GM18511 (cell line): ENCODE results near the gene GCN1.
A peak's percentile ranks its signal among the peaks of the same experiment; 100 is the strongest.

ENCODE experiments used
- ATAC-seq: cut with Tn5 transposase; IDR thresholded peaks from one replicate; pipeline ENCODE4 v1.9.1; 2021; ENCODE audit warnings: mild to moderate bottlenecking, moderate library complexity; ENCODE audit not compliant: unreplicated experiment

Gene GCN1

DNA sequence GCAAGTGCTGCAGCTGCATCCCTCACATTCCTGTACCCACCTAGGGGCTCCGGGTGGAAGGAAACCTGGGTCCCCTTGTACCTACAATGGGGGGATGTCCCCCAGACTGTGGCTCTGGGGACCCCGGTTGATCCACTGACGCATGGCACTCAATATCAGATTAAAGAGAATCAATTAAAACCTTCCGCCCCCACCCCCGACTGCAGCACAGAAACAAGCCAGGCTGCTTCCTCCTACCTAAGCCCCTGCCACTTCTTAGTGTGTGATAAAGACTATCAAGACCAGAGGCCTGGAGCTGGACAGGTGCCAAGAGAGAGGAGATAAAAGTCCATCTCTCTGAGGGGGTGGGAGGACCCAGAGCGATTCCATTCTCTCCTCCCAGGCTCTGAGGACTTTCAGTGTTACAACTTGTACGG, 34.6 kb upstream of the GCN1 start:
- no peak for ATAC-seq

DNA sequence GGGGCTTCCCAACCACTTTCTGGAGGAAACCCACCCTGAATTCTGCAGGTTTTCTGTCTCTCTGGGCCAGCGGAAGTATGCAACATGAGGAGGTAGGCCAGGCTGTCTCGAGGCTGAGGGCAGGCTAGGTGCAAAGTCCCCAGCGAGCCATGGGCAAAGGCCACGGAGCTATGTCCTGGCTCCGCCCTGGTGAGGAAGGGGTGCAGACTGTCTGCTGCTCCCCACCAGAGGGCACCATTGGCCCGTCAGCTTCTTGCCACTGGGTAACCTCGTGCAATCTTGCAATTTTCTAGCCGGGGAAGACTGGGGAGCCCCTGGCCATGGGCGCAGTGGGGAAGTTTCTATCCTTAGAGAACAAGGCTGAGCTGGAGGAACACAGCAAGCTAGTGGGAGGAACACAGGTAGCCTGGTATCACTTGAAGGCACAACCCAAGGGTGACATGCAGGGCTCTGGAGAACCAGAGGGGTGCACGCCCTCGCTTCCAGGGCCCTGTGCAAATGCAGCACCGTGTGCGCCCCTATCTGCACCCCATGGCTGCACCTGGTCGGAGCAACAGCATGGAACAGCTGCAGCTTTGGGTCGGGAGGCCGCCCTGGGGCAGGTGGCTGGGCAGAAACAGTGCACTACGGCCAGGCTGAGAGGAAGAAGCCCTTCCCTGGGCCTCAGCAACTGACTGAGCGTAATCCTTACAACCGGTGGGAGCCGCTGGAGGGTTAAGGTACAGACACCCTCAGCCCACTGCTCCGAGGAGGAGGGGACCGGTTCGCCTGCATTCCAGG, 34.0 kb upstream of the GCN1 start:
- ATAC-seq: peak; percentile 83

DNA sequence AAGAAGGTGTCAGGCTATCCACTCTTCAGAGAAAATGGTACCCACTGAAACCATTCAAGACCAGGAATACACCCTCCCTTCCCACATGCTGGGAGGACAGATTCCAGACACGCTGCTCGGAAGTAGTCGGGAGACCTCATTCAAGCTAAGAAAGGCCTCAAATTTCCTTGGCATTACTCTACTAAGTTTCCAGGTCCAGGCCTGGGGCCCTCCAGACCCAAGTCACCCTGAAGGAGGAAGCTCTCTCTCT, 33.5 kb upstream of the GCN1 start:
- ATAC-seq: no peak

DNA sequence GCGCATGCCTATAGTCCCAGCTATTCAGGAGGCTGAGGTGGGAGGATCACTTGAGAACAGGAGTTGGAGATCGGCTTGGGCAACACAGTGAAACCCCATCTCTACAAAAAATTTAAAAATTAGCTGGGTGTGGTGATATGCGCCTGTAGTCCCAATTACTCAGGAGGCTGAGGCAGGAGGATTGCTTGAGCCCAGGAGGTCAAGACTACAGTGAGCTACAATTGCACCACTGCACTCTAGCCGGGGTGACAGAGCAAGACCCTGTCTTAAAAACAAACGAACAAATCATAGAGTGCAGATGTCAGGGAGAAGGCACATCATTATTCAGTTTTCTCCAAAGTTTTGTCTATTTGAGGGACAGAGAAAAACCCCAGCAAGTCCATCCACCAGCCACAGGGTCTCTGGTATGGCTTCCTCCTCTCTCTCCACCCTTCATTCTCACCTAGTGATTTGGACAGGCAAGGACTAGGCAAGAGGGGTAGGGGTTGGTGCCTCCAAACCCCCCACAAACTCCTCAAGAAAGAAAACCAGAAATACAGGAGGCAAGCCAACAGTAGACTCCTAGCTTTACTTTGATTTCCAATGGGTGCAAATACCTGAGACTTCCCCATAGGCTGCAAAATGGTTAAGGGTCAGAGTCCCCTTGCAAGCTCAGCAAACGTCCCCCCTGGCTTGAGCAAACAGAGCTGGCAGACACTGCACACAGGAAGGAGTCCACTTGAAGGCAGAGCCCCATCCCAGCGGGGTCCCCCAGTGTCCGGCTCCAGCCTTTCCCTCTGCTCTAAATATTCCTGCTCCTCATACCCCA, 32.9 kb upstream of the GCN1 start:
- no peak for ATAC-seq

GRCh38 chr12:120225852-120226640, 31.5 kb upstream of the GCN1 start:
- ATAC-seq: no peak

DNA sequence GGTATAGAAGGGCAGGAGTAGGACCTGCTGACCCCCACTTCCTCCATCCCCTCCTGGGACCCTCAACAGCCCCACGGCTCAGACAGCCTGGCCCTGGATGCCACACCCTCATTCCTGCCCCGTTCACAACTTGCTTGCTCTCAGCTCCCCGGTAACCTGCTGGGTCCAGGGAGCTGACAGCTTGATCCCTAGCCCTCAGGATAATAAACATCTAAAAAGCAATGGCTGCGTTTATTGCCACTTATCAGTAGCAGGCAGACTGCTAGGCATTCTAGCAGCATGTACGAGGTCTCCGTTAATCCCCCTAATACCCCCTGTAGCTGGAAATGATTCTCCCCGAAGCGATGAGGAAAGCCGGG, 30.7 kb upstream of the GCN1 start:
- ATAC-seq: no peak

DNA sequence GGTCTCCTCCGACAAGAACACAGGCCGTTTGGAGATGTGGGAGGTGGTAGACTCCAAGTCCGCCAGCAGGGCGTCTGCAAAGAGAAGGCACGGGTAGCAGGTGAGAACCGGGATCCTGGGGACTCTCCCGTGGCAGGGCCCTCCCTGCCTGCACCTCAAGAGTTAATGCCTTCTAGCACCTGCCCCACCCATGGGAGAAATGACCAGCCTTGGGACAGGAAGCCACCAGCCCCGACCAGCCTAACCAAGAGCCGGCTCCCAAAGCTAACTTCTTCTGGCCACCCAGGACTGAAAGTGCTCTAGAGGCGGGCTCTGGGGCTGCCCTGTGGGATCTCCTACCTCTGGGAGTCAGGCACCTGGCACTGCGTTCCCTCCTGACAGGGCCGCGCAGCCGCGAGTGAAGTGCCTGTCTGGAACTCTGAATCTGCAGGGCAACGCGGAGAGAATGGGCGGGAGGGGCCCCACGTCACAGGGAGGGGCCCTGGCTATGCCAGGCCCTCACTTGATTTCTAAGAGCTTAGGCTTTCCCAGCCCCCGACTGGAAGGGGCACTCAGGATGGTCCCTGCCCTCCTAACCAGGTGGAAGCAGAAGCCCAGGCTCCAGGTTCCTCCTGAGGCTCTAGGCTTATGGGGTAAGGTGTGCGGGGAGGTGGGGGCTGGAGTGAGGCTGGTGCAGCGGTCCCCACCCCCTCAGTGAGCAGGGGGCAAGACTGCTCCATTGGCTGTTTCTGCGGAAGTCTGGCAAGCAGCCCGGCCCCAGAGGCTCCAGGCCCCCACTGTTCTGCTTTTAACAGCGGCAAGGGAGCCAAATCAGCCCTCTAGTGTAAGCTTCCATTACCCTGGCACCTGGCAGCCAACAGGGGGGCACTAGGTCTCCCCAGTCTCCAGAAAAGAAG, 30.0 kb upstream of the GCN1 start:
- no peak for ATAC-seq

DNA sequence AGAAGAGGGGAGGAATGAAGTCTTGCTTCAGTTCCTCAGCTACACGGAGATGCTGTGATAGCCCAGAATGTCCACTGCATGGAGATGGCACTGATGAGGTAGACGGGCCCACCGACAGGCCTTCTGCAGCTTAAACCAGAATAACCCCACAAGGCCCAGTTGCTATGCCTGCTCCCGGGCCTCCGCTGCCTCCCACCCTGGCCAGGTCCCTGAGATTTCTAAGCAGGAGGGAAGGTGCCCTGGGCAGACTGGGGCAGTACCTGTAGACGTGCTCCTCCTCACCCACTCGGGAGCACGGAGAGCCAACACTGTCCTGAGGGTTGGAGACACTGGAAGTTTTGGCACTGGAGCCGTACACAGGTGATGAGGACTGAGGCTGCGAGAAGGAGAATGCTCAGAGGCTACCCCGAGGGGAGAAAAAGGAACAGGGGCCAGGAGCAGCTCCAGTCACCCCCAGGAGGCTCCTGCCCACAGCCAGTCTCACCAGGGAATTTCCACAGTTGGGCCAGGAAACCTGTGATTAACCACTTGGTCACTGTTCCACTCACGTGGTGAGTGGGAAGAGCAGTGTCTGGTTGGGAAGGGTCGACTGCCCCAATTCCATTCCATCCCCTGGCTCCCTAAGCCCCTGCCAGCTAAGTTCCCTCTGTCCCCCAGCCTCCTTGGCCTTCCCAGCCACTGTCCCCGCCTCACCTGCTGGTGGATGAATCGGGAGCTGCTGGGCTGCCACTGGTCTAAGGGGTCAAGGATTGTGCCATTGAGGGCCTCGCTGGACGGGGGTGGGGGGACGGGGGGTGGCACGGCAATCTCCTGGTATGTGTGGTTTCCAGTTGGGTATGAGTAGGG, 29.2 kb upstream of the GCN1 start:
- no peak for ATAC-seq

- no peak for ATAC-seq
These were observed 27.8 kb upstream of the GCN1 start for GRCh38 chr12:120222288-120222832.

DNA sequence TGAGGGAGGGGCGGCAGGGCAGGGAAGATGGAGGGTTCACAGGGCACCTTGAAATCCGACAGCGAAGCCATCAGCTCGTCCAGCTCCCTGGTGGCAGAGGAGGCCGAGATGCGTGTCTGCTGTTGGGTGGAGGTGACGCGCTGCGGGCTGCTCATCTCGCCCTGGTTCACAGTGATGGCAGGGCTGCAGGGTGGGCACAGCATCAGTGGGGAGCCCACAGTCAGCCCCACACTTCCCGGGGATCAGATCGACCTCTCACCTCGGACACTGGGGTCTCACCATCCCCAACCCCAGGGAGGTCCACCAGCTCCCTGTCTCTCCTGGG, 27.0 kb upstream of the GCN1 start:
- no peak for ATAC-seq

DNA sequence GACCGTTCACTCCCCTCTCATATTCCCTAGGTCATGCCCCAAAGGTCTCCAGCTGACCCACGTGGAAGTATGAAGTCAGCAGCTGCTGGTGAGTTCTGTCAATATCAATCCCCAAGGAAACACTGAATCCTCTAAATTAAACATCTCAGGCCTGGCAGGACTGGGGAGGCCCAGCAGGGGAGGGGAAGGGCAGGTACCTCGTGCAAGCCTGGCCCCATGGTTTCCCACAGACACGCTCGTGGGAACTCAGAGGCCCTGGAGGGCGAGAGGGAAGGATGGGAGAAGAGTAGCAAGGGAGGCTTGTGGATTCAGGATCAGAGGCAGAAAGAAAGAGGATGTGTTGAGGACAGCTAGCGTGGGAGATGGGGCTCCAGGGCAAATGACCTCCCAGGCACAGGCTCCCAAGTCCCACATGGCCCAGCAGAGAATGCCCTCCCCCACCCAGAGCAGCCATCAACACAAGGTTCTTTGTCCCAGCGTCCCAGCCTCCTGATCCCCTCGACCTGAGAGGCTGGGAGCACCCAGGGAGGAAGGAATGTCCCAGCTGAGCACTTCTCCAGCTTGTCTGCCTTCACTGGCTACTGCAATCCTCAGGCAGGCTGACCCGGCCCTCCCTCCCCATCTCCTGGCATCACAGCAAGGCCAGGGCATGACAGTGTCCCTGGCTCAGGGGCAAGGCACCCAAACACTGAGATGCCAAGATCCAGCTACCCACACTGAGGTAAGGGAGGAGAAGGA, 26.5 kb upstream of the GCN1 start:
- no peak for ATAC-seq

GRCh38 chr12:120218680-120219606, 24.4 kb upstream of the GCN1 start:
- ATAC-seq: no peak

DNA sequence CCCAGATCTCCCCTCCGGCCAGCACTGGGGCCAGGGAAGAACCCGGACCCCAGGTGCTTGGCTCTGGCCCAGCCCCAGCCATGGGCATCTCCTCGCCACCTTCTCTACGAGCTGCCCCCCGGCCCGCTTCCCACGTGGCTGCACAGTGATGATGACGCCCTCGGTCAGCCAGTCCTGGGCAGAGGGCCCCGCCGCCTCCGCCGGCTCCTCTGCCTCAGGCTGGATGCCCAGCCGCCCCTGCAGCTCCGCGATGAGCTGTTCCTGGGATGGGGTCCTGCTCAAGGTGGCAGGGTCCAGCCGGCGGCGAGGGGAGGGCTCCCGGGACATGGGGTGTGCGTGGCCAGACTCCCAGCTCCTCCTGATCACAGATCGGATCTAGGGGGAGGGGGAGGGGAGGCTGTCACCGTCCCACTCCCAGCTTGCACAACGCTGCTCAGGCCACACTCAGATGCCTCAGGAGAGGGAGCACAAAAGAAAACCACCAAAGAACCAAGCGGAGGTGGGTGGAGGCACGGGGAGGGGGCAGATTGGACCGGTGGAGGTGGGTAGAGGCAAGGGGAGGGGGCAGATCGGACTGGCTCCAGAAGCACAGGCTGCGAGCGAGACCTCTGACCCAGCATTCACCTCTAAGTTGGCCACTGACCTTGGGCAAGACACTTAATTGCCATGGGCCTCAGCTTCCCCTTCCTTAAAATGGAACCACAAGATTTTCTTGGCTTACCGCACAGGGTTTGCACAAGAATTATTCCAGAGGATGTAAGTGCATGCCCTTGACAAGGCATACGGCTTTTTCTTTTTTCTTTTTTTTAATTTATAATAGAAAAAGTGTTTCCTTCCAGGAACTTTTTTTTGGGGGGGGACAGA, 22.5 kb upstream of the GCN1 start:
- ATAC-seq: no peak

GRCh38 chr12:120215766-120216735, 21.5 kb upstream of the GCN1 start:
- ATAC-seq: no peak

DNA sequence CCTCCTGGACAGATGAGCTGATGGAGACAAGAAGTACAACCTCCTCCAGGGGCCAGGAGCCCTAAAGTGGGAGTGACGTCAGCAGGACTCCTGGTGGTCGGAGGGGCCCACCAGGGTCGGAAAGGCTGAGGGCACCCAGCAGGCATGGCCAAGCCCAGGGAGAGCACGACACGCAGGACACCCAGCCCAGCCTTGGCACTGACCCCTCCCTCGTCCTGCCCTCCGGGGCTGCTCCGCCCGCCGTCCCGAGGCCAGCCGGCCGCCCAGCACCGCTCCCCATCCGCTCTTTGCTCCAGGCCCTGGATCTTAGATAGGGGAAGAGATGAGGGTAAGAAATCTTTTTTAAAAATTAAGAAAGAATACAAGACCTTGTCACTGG, 20.8 kb upstream of the GCN1 start:
- ATAC-seq: no peak
